Spinal cord (tissue), 10 donors: ENCODE data around the gene CRLF3. TPM values are rescaled to one million over a fixed set of nuclear protein-coding genes. Genes with fewer than 3 reads are reported as not detected.
"Not testable (repeated sequence)": the region's sequence is repeated elsewhere in the genome, so short reads cannot be mapped to it uniquely, and the experiment has no call there.

ENCODE experiments used
- DNase-seq, 6 donors: peaks; one replicate each; pipeline versions ENCODE4 v3.0.0 to v3.0.0-alpha.2; 2013 to 2015; ENCODE audit warnings: low spot score in 6 of 6, low read depth in 4 of 6
- H3K27ac ChIP-seq: one replicate; pipeline ENCODE4 v1.5.1; 2013; ENCODE audit warnings: low read depth, low read length, control low read depth
- H3K27me3 ChIP-seq: one replicate; pipeline ENCODE4 v1.6.1; 2013; ENCODE audit warnings: low read length; ENCODE audit not compliant: control insufficient read depth, insufficient read depth
- H3K36me3 ChIP-seq: one replicate; pipeline ENCODE4 v1.6.1; 2013; ENCODE audit warnings: low read length; ENCODE audit not compliant: control insufficient read depth, insufficient read depth
- H3K4me1 ChIP-seq: one replicate; pipeline ENCODE4 v1.6.1; 2013; ENCODE audit warnings: low read length; ENCODE audit not compliant: control insufficient read depth, insufficient read depth
- H3K4me3 ChIP-seq: one replicate; pipeline ENCODE4 v1.5.1; 2013; ENCODE audit warnings: low read depth, low read length, control low read depth
- H3K9me3 ChIP-seq: one replicate; pipeline ENCODE4 v1.6.1; 2013; ENCODE audit warnings: low read length; ENCODE audit not compliant: control insufficient read depth, insufficient read depth
- WGBS: methylation state at CpG from one replicate; pipeline ENCODE4 v1.1.5; 2013; ENCODE audit warnings: missing lambda C conversion rate; ENCODE audit not compliant: insufficient coverage; 5-methylcytosine and 5-hydroxymethylcytosine counted together
- polyA plus RNA-seq, 2 donors: library from polyadenylated mRNA; unstranded; fragments of 120-200 nt; gene quantifications; one replicate each; pipeline ENCODE4 v1.2.1, GENCODE V29; 2013; ENCODE audit not compliant: insufficient read length in 2 of 2
- total RNA-seq, 2 donors: library from RNA; depleted of rRNA in 1 of 2; stranded (reverse); fragments of 120-200 nt in 1 of 2; fragments of >200 nt in 1 of 2; gene quantifications; one replicate each; pipeline versions ENCODE4 v1.2.3 to v1.2.4, GENCODE V29; 2013 to 2014
- donor health status: healthy.

The CRLF3 gene
- total and polyA plus RNA-seq, 4 donors, result 11.1 to 31.0 (median 13.3) TPM

DNA sequence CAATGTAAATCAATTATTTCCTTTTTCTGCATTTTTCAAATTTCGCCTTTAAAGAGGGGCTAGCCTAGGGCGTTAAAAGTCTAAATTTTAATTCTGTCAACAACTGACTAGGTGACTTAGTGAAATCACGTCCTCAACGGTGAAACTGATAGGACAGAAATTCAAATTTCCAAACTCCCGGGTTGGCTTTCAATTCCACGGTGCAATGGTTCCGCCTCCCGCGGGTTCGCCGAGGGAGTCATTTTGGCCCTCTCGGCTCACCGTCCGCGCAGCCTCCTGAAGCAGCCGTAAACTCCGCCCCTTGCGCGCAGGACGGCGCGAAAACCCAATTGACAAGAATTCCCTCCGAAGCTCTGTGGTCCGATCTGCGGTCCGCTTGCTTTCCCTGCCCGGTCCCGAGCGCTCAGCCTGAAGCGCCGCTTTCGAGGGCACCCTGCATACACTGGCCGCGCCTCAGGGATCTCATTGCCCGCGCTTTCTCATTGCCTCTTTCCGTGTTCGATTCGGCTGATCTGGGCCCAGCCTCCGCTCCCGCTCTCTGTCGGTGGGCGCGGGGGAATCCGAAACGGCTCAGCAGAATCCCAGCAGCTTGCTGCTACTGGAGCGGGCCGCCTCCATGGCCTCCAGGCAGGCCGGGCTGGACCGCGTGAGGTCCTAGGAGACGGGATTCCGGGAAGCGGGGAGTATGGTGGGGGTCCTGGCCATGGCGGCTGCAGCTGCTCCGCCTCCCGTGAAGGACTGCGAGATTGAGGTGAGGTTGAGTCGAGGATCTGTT lies 7.4 kb upstream of the CRLF3 start, which contains the start of gene ATAD5:
Gene ATAD5 (plus strand): TSS at position 304 of the 775 bp plus-strand sequence. CDS start 382 bp downstream, at position 686.
- DNase-seq, result peak; percentile 80 to 98 (median 88)
- Histone ChIP-seq H3K27me3 (no peaks in the 10 kb centered on the region), H3K4me1 (peaks cover 9% of the 10 kb centered on the region)

DNA sequence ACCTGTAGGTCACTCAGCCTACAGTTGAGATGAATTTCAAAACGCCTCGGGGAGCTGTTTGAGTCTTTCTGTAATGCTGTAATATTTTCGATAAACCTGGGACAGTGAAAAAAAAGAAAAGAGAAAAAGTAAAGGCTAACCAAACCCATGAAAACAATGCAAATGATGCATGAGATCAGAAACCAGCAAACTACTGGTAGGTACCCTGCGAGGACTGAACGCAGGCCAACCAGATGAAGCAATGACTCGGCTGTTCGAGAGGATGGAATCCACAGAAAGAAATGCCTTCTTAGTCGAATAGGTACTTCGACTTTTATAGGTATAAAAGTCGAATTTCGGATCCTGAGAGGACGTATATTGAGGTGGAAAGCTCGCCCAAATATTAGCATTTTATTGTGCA lies 6.8 kb upstream of the CRLF3 start:
- 44% methylated on average over 6 of the region's 13 CpGs for WGBS
- no peaks in the 10 kb centered on the region for H3K27me3 ChIP-seq
- H3K27ac ChIP-seq, result peak overlapping the region; percentile 57
- H3K4me3 ChIP-seq, result peak overlapping the region; percentile 84
- H3K4me1 ChIP-seq, result peaks cover 9% of the 10 kb centered on the region
- DNase-seq, result peak in 2 of 6 donors; percentile 15 to 67
- H3K9me3 ChIP-seq, result no peaks in the 10 kb centered on the region
- H3K36me3 ChIP-seq, result peaks cover 2% of the 10 kb centered on the region

More for the DNA sequence above, 7.4 kb upstream of the CRLF3 start, which contains the start of gene ATAD5:
- under 1% methylated on average over 57 of the region's 59 CpGs for WGBS
- H3K9me3 ChIP-seq, result no peaks in the 10 kb centered on the region
- H3K36me3 ChIP-seq, result peaks cover 2% of the 10 kb centered on the region
- H3K4me3 ChIP-seq, result peak within 1 kb of the TSS; percentile 84
- peak within 1 kb of the TSS; percentile 57 for H3K27ac ChIP-seq

DNA sequence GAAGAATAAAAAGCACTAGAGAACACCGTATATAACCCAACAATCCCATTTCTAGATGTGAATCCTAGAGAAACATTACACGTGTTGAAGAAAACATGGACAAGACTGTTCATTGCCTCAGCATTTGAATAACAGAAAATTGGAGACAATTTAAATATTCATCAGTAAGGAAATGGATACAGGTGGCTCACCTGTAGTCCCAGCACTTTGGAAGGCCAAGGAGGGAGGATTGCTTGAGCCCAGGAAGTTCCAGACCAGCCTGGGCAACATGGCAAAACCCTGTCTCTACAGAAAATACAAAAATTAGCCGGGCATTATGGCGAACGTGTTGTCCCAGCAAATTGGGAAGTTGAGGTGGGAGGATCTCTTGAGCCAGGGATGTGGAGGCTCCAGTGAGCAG lies 4.5 kb upstream of the CRLF3 start:
- WGBS, result no CpG with 5 or more reads among the region's 5 CpGs
- H3K4me3 ChIP-seq, result no peak overlapping the region
- no peak overlapping the region for H3K27ac ChIP-seq
- no peaks in the 10 kb centered on the region for H3K9me3 ChIP-seq
- H3K4me1 ChIP-seq, result peaks cover 15% of the 10 kb centered on the region
- H3K36me3 ChIP-seq, result peaks cover 2% of the 10 kb centered on the region
- H3K27me3 ChIP-seq, result no peaks in the 10 kb centered on the region
- DNase-seq, result no peak

DNA sequence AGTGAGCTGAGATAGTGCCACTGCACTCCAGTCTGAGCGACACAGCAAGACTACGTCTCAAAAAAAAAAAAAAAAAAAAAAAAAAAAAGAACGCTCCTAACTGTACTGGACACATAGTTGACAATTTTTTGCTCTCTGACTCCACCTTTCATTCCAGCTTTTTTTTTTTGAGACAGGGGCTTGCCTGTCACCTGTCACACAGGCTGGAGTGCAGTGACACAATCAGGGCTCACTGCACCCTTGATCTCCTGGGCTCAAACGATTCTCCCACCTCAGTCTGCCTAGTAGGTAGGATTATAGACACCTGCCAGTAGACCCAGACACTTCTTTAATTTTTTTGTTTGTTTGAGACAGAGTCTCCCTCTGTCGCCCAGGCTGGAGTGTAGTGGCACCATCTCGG lies 2.6 kb upstream of the CRLF3 start:
- H3K9me3 ChIP-seq, result no peaks in the 10 kb centered on the region
- H3K4me1 ChIP-seq, result peaks cover 12% of the 10 kb centered on the region
- no peak overlapping the region for H3K27ac ChIP-seq
- no peak for DNase-seq
- WGBS, result 100% methylated on average over 1 of the region's 6 CpGs
- H3K36me3 ChIP-seq, result peaks cover under 1% of the 10 kb centered on the region
- no peak overlapping the region for H3K4me3 ChIP-seq
- no peaks in the 10 kb centered on the region for H3K27me3 ChIP-seq

DNA sequence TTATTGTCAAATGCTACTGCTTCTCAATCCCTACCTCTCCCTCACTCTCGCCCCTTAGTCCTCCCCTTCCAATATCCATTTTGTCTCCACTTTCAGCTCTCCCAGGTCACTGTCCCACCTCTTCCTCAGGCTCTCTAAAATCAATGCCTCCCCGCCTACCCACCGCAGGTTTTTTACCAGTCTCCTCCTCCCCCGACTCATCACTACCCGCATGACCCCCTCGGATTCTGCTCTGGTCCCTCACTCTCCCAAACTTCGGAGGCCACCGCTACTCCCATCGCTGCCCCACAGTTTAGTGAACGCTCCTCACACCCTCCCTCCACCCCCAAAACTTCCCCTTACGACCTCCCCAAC lies 513 bp downstream of the CRLF3 start:
- Histone ChIP-seq H3K9me3 (no peaks in the 10 kb centered on the region), H3K27ac (peak overlapping the region; percentile 73), H3K36me3 (no peaks in the 10 kb centered on the region), H3K4me1 (peaks cover 6% of the 10 kb centered on the region), H3K27me3 (no peaks in the 10 kb centered on the region), H3K4me3 (peak overlapping the region; percentile 65)
- 0% methylated on average over 11 of the region's 11 CpGs for WGBS
- no peak for DNase-seq

DNA sequence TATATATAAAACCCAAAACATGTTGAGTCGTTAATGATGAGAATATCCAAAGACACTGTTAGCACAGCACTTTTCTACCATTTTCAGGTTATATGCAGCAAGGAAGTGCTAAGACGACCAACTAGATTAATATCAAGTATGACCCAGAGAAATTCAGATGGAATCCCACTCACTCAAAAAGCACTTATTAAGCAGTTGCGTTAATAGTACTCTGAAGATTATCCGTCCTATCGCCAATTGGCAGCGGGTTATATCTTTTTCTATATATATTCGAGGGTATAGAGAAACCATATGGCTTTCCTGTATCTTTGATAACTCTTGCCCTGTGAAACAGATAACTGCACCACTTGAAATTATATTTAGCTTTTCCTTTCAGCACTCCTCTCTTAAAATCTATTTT lies 1.1 kb downstream of the CRLF3 start:
- DNase-seq, result peak in 2 of 6 donors; percentile 5 to 16
- Histone ChIP-seq H3K27ac (no peak overlapping the region), H3K9me3 (no peaks in the 10 kb centered on the region), H3K27me3 (no peaks in the 10 kb centered on the region), H3K4me3 (peak overlapping the region; percentile 65), H3K4me1 (peaks cover 6% of the 10 kb centered on the region), H3K36me3 (no peaks in the 10 kb centered on the region)
- 29% methylated on average over 1 of the region's 7 CpGs for WGBS

DNA sequence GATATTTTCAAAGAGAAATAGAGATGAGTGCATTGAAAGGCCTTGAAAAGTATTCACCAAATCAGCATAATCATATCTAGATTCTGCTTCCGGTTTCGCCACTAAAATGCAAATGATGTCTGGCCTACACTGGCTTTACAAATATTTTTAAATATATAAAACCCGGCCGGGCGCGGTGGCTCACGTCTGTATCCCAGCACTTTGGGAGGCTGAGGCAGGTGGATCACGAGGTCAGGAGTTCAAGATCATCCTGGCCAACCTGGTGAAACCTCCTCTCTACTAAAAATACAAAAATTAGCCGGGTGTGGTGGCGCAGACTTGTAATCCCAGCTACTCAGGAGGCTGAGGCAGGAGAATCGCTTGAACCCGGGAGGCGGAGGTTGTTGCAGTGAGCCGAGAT lies 1.6 kb downstream of the CRLF3 start:
- H3K36me3 ChIP-seq, H3K4me1 ChIP-seq, H3K27ac ChIP-seq, H3K4me3 ChIP-seq, H3K27me3 ChIP-seq, H3K9me3 ChIP-seq, DNase-seq: not testable (repeated sequence)
- WGBS, result 73% methylated on average over 3 of the region's 14 CpGs

DNA sequence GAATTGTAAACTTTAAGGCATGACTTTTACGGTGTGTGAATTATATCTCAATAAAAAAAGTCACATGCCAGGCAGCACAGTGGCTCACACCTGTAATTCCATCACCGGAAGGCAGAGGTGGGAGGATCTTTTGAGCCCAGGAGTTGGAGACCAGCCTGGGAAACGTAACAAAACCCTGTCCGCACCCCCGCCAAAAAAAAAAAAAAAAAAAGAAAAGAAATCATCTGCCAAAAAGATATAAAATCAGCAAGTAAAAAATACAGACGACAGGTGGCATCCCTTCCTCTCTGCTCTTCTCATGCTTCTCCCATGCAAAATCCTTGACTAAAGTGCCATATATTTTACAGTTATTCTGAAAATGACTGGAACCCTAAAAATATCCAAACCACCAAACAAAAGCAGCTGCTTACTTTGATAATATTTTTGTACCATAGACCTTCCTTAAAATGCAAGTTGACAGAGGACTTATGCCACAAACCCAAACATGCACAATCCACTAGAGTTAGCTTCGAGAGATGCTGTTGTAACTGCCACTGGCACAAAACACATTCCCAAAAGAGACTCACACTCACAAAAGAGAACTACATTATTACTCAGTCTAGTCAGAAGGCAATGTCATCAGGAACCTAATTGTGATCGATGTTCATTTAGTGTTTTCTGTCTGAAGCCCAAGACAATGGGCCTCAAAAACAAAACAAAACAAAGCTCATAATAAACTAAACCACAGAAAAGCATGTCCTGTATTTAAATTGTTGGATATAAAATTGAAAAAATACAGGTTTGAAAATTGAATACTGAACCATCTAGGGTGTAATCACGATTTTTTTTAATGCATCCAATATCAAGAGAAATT lies 2.4 kb downstream of the CRLF3 start:
- WGBS, result no CpG with 5 or more reads among the region's 9 CpGs
- Histone ChIP-seq H3K36me3 (no peaks in the 10 kb centered on the region), H3K4me3 (no peak overlapping the region), H3K27me3 (no peaks in the 10 kb centered on the region), H3K4me1 (peaks cover 6% of the 10 kb centered on the region), H3K27ac (no peak overlapping the region), H3K9me3 (no peaks in the 10 kb centered on the region)
- peak in 1 of 6 donors; percentile 27 for DNase-seq

DNA sequence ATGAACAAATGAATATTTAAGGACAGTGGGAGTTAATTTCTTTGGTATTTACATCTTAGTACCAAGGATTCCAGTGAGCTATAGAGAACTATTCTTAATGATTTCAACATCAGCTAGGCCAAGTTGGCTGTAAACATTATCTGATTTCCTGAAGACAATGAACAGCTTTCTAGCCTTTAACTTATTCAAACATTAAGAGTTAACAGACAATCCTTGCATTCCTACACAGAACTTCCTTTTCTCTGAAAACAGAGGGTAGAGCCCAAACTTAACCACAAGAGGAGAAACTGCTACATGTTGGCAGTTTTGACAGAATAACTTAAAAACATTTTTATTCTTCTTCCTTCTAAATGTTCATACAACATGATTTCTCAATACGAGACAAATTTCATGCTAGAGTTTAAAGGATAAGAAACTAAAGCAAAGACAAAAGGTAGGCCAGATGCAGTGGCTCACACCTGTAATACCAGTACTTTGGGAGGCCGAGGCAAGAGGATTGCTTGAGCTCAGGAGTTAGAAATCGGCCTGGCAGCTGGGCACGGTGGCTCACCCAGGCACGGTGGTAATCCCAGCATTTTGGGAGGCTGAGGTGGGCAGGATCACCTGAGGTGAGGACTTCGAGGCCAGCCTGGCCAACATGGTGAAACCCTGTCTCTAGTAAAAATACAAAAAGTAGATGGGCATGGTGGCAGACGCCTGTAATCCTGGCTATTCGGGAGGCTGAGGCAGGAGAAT lies 4.4 kb downstream of the CRLF3 start:
- Histone ChIP-seq H3K4me3 (no peak overlapping the region), H3K27me3 (no peaks in the 10 kb centered on the region), H3K27ac (no peak overlapping the region), H3K4me1 (peaks cover 5% of the 10 kb centered on the region), H3K9me3 (no peaks in the 10 kb centered on the region), H3K36me3 (no peaks in the 10 kb centered on the region)
- no peak for DNase-seq
- 94% methylated on average over 5 of the region's 8 CpGs for WGBS
